MM.1S (cell line): ENCODE data around the gene PARP11.

Experiments
- EZH2 ChIP-seq: fragments of 300-600 bp; sonication (generic); optimal IDR thresholded peaks from 2 replicates; pipeline ENCODE3; 2017; ENCODE audit warnings: low read depth, mild to moderate bottlenecking, antibody characterized with exemption, low read length, mixed read lengths
- TF ChIP-seq, protein P1 (sequence below): fragments of 300-600 bp; sonication (generic); IDR thresholded peaks from 2 replicates; pipeline ENCODE4 v1.5.1; 2016; ENCODE audit warnings: antibody characterized with exemption, low read length, mixed read lengths

DNA sequence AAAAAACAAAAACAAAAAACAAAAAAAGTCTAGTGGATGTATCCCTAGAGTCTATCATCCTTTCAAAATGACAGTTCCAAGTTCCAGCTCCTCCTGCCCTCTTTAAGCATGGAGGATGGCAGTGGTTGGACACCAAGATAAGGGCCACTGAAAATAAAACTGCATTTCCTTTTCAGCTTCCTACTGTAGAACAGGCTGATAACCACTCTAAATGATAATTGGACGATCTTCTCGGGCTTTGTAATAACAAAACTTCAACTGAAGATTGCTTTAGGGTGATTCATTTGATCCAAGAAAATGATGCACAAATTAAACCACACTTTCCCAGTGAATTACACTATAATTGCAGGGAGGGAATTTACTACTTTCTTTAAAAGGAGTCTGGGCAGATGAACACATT, 78.1 kb downstream of the PARP11 start:
- TF ChIP-seq, protein P1, sequence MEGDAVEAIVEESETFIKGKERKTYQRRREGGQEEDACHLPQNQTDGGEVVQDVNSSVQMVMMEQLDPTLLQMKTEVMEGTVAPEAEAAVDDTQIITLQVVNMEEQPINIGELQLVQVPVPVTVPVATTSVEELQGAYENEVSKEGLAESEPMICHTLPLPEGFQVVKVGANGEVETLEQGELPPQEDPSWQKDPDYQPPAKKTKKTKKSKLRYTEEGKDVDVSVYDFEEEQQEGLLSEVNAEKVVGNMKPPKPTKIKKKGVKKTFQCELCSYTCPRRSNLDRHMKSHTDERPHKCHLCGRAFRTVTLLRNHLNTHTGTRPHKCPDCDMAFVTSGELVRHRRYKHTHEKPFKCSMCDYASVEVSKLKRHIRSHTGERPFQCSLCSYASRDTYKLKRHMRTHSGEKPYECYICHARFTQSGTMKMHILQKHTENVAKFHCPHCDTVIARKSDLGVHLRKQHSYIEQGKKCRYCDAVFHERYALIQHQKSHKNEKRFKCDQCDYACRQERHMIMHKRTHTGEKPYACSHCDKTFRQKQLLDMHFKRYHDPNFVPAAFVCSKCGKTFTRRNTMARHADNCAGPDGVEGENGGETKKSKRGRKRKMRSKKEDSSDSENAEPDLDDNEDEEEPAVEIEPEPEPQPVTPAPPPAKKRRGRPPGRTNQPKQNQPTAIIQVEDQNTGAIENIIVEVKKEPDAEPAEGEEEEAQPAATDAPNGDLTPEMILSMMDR: no peak
- TF ChIP-seq EZH2: no peak
